Measurements from ENCODE around the gene MSL3.
A peak's percentile ranks its signal among the peaks of the same experiment; 100 is the strongest.

Gene MSL3

DNA sequence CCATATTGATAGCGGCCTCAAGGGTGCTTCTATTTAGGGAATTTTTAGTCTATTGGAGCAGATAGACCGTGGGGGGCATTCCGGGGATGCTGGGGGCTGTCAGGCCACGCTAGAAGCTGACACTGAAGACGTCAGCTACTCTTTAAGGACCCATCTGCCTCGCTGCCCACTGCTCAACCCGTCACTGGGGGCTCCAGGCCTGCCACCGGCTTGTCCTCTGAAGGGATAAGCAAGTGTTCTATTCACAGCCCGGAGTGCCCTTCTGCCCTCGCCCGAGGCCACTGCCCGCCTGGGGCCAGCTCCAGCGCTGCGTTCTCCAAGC, 679 bp upstream of the MSL3 start:
- TF ChIP-seq ZSCAN16 (tag by site-specific recombination; IDR thresholded peaks at IDR 0.05) (0 out of 2 replicates have a peak, but pooled peaks have one; percentile 23), ZNF558 (tag by site-specific recombination; IDR thresholded peaks at IDR 0.05) (no peak)
- H3K9me3 ChIP-seq (ENCODE audit: control insufficient read depth, insufficient read depth, low read depth, low read length) = no peaks in the 10 kb centered on the region
- H3K27ac ChIP-seq (ENCODE audit: extremely low read depth, low read depth, low read length) = peak overlapping the region; percentile 74; the same call in 1 of the 2 replicates
- H3K4me3 ChIP-seq (ENCODE audit: low read depth, low read length) = peak overlapping the region; percentile 50
- peaks cover 10 to 17% of the 10 kb centered on the region in 2 experiments; a peak in 2 of 3 replicates for H3K36me3 ChIP-seq (ENCODE audit: control insufficient read depth in 2 of 2, insufficient read depth in 1 of 2, low read length in 2 of 2)
- H3K4me1 ChIP-seq (ENCODE audit: control insufficient read depth, insufficient read depth, low read length) = peaks cover 6% of the 10 kb centered on the region
- ChIA-PET CTCF (interaction anchor here (1.3 to 1.4 kb wide), 2 partner anchors 9 to 23 kb away, joined by 3 to 6 read pairs; no protein-coding TSS in a partner anchor), POLR2A (interaction anchor here (0.7 kb wide), 1 partner anchor 89 kb away, joined by 3 read pairs; no protein-coding TSS in a partner anchor)

DNA sequence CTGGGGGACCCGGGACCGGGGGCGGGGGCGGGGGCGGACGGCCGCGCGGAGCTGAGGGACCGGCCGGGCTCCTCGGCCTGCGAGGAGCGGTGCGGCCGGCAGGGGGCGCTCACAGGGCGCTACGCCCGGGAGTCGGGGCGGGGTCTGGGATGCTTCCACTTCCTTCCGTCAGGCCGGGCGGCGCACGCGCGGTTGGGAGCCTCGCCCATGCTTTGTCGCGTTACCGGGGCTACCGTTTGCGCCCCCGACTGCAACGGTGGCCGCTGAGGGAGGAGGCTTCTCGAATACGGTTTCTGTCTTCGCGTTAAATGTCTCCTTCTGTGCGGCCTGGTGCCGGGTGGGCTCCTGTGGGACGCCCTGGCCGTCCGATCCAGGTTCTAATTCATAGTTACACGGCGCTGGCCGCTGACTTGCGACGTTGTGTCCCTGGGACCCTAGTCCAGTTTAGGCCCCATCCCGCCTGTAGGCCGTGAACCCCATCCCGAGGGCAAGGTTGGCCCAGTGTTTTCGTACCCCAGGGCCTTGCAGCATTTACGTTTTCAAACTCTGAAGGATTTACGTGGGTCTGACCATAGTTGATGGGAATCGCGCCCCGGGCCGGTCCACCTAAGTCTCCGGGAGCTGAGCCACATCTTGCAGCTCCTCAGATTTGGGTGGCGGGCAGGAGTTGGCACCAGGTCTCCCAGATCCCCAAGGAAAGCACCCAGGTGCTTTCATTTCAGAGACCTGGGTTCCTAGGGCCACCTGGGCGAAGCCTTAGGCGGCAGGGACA, 549 bp downstream of the MSL3 start:
- Histone ChIP-seq H3K4me3 (ENCODE audit: low read depth, low read length) (peak overlapping the region; percentile 58), H3K36me3 (ENCODE audit: control insufficient read depth in 2 of 2, insufficient read depth in 1 of 2, low read length in 2 of 2) (peaks cover 10 to 30% of the 10 kb centered on the region in 2 experiments; a peak in 2 of 3 replicates), H3K27ac (ENCODE audit: extremely low read depth, low read depth, low read length) (peak overlapping the region; percentile 74; the same call in 1 of the 2 replicates), H3K4me1 (ENCODE audit: control insufficient read depth, insufficient read depth, low read length) (peaks cover 6% of the 10 kb centered on the region; the same call in 1 of the 2 replicates), H3K9me3 (ENCODE audit: control insufficient read depth, insufficient read depth, low read depth, low read length) (no peaks in the 10 kb centered on the region)
- POLR2A ChIA-PET = no interaction called here
- CTCF ChIA-PET = interaction anchor here (0.6 to 1.9 kb wide), 3 partner anchors 12 to 1234 kb away, joined by 3 to 8 read pairs (median 3); no protein-coding TSS in a partner anchor
- TF ChIP-seq ZNF169 (tag by site-specific recombination; IDR thresholded peaks at IDR 0.05) = no peak
- TF ChIP-seq OSR2 (tag by site-specific recombination; IDR thresholded peaks at IDR 0.05) = peak; percentile 62
- no peak for TF ChIP-seq ZNF501 (tag by site-specific recombination; IDR thresholded peaks at IDR 0.05)
- TF ChIP-seq ZBTB20 (tag by site-specific recombination; IDR thresholded peaks at IDR 0.05) = peak; percentile 59; the same call in 1 of the 2 replicates
- no peak for TF ChIP-seq ZBTB7A (tag by site-specific recombination; IDR thresholded peaks at IDR 0.05; ENCODE audit: low read depth)
- TF ChIP-seq, protein P1, sequence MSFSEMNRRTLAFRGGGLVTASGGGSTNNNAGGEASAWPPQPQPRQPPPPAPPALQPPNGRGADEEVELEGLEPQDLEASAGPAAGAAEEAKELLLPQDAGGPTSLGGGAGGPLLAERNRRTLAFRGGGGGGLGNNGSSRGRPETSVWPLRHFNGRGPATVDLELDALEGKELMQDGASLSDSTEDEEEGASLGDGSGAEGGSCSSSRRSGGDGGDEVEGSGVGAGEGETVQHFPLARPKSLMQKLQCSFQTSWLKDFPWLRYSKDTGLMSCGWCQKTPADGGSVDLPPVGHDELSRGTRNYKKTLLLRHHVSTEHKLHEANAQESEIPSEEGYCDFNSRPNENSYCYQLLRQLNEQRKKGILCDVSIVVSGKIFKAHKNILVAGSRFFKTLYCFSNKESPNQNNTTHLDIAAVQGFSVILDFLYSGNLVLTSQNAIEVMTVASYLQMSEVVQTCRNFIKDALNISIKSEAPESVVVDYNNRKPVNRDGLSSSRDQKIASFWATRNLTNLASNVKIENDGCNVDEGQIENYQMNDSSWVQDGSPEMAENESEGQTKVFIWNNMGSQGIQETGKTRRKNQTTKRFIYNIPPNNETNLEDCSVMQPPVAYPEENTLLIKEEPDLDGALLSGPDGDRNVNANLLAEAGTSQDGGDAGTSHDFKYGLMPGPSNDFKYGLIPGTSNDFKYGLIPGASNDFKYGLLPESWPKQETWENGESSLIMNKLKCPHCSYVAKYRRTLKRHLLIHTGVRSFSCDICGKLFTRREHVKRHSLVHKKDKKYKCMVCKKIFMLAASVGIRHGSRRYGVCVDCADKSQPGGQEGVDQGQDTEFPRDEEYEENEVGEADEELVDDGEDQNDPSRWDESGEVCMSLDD (tag by site-specific recombination; IDR thresholded peaks at IDR 0.05) = peak; percentile 55; the same call in 1 of the 2 replicates
- TF ChIP-seq ZNF521 (tag by site-specific recombination; IDR thresholded peaks at IDR 0.05) = no peak
- no peak for TF ChIP-seq ZNF529 (tag by site-specific recombination; IDR thresholded peaks at IDR 0.05; ENCODE audit: insufficient replicate concordance)
- TF ChIP-seq ZFHX2 (tag by site-specific recombination; conservative IDR thresholded peaks at IDR 0.05) = 0 out of 2 replicates have a peak, but pooled peaks have one; percentile 10
- TF ChIP-seq, protein P2, sequence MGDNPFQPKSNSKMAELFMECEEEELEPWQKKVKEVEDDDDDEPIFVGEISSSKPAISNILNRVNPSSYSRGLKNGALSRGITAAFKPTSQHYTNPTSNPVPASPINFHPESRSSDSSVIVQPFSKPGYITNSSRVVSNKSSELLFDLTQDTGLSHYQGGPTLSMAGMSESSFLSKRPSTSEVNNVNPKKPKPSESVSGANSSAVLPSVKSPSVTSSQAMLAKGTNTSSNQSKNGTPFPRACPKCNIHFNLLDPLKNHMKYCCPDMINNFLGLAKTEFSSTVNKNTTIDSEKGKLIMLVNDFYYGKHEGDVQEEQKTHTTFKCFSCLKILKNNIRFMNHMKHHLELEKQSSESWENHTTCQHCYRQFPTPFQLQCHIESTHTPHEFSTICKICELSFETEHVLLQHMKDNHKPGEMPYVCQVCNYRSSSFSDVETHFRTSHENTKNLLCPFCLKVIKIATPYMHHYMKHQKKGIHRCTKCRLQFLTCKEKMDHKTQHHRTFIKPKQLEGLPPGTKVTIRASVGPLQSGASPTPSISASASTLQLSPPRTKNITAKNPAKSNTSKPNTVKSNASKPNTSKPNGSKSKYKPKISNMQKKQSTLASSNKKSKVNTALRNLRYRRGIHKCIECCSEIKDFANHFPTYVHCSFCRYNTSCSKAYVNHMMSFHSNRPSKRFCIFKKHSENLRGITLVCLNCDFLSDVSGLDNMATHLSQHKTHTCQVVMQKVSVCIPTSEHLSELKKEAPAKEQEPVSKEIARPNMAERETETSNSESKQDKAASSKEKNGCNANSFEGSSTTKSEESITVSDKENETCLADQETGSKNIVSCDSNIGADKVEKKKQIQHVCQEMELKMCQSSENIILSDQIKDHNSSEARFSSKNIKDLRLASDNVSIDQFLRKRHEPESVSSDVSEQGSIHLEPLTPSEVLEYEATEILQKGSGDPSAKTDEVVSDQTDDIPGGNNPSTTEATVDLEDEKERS (tag by site-specific recombination; IDR thresholded peaks at IDR 0.05) = no peak
- TF ChIP-seq ZNF585B (tag by site-specific recombination; IDR thresholded peaks at IDR 0.05) = peak; percentile 53; the same call in 1 of the 2 replicates
- 0 out of 2 replicates have a peak, but pooled peaks have one; percentile 16 for TF ChIP-seq SP3 (tag by site-specific recombination; IDR thresholded peaks at IDR 0.05)
- no peak for TF ChIP-seq ZNF221 (tag by site-specific recombination; IDR thresholded peaks at IDR 0.05; ENCODE audit: borderline replicate concordance)
- 0 out of 2 replicates have a peak, but pooled peaks have one; percentile 18 for TF ChIP-seq ZBTB8A (tag by site-specific recombination; IDR thresholded peaks at IDR 0.05)
- TF ChIP-seq, protein P3, sequence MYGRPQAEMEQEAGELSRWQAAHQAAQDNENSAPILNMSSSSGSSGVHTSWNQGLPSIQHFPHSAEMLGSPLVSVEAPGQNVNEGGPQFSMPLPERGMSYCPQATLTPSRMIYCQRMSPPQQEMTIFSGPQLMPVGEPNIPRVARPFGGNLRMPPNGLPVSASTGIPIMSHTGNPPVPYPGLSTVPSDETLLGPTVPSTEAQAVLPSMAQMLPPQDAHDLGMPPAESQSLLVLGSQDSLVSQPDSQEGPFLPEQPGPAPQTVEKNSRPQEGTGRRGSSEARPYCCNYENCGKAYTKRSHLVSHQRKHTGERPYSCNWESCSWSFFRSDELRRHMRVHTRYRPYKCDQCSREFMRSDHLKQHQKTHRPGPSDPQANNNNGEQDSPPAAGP (tag by site-specific recombination; IDR thresholded peaks at IDR 0.05) = 0 out of 2 replicates have a peak, but pooled peaks have one; percentile 18
- TF ChIP-seq, protein P4, sequence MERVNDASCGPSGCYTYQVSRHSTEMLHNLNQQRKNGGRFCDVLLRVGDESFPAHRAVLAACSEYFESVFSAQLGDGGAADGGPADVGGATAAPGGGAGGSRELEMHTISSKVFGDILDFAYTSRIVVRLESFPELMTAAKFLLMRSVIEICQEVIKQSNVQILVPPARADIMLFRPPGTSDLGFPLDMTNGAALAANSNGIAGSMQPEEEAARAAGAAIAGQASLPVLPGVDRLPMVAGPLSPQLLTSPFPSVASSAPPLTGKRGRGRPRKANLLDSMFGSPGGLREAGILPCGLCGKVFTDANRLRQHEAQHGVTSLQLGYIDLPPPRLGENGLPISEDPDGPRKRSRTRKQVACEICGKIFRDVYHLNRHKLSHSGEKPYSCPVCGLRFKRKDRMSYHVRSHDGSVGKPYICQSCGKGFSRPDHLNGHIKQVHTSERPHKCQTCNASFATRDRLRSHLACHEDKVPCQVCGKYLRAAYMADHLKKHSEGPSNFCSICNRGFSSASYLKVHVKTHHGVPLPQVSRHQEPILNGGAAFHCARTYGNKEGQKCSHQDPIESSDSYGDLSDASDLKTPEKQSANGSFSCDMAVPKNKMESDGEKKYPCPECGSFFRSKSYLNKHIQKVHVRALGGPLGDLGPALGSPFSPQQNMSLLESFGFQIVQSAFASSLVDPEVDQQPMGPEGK (tag by site-specific recombination; IDR thresholded peaks at IDR 0.05) = 0 out of 2 replicates have a peak, but pooled peaks have one; percentile 41
- peak; percentile 17; the same call in 1 of the 2 replicates for TF ChIP-seq EGR2 (tag by site-specific recombination; IDR thresholded peaks at IDR 0.05; ENCODE audit: low read depth)
- no peak for TF ChIP-seq ZNF548 (tag by site-specific recombination; IDR thresholded peaks at IDR 0.05)
- TF ChIP-seq ZXDB (tag by site-specific recombination; IDR thresholded peaks at IDR 0.05) = 0 out of 2 replicates have a peak, but pooled peaks have one; percentile 34
- TF ChIP-seq ZNF302 (tag by site-specific recombination; IDR thresholded peaks at IDR 0.05; ENCODE audit: low read depth) = no peak
- no peak for TF ChIP-seq ZNF114 (tag by site-specific recombination; IDR thresholded peaks at IDR 0.05)
- no peak for TF ChIP-seq ZNF214 (tag by site-specific recombination; IDR thresholded peaks at IDR 0.05; ENCODE audit: borderline replicate concordance)
